SK-MEL-5 (cell line): Measurements from ENCODE around the gene HTT-AS. TPM values are rescaled to one million over a fixed set of nuclear protein-coding genes. Genes with fewer than 3 reads are reported as not detected.
"Not testable (repeated sequence)": the region's sequence is repeated elsewhere in the genome, so short reads cannot be mapped to it uniquely, and the experiment has no call there.

Experiments used
- DNase-seq: peaks from one replicate; pipeline ENCODE4 v3.0.0-alpha.2; 2016; ENCODE audit warnings: low read depth, low spot score
- in situ Hi-C: cut with HindIII; loops from 2 replicates; pipeline ENCODE4 v1.10.0; 2016; ENCODE audit warnings: low sequenced_read_pairs, high pct_unique_total_duplicates, low pct_unique_long_range_greater_than_20kb
- total RNA-seq: library from RNA; depleted of rRNA; stranded (reverse); fragments of >200 nt; shearing (Covaris generic); gene quantifications from 2 replicates; pipeline ENCODE4 v1.2.3, GENCODE V29; 2014

The HTT-AS gene
- total RNA-seq, 1 experiment from 2014 or later, result not detected

- in situ Hi-C loops, result no loop called here
- no peak for DNase-seq
Observed at GRCh38 chr4:3098346-3098745, 24.0 kb upstream of the HTT-AS start.

GRCh38 chr4:3096202-3096601 is 21.9 kb upstream of the HTT-AS start:
- in situ Hi-C loops, result no loop called here
- DNase-seq, result no peak

GRCh38 chr4:3094701-3095100 is 20.4 kb upstream of the HTT-AS start:
- in situ Hi-C loops, DNase-seq: not testable (repeated sequence)

GRCh38 chr4:3091464-3091863 is 17.1 kb upstream of the HTT-AS start:
- DNase-seq, result no peak
- in situ Hi-C loops, result no loop called here

- in situ Hi-C loops, result no loop called here
- no peak for DNase-seq
Observed at GRCh38 chr4:3087115-3087797, 12.9 kb upstream of the HTT-AS start.

GRCh38 chr4:3085948-3086670 is 11.8 kb upstream of the HTT-AS start:
- in situ Hi-C loops, result no loop called here

GRCh38 chr4:3083732-3084131 is 9.4 kb upstream of the HTT-AS start:
- DNase-seq, result no peak
- in situ Hi-C loops, result no loop called here

More at GRCh38 chr4:3085948-3086670, 11.8 kb upstream of the HTT-AS start:
- no peak for DNase-seq

- no peak for DNase-seq
- in situ Hi-C loops, result no loop called here
Observed at GRCh38 chr4:3082925-3083515, 8.7 kb upstream of the HTT-AS start.

- in situ Hi-C loops, result no loop called here
- no peak for DNase-seq
Observed at GRCh38 chr4:3079694-3080123, 5.4 kb upstream of the HTT-AS start.

- in situ Hi-C loops, result no loop called here
Observed at GRCh38 chr4:3077796-3078195, 3.5 kb upstream of the HTT-AS start.

GRCh38 chr4:3075652-3075981 is 1.3 kb upstream of the HTT-AS start:
- in situ Hi-C loops, result no loop called here
- DNase-seq, result no peak

More at GRCh38 chr4:3077796-3078195, 3.5 kb upstream of the HTT-AS start:
- DNase-seq, result no peak

- peak; percentile 54 for DNase-seq
- in situ Hi-C loops, result no loop called here
Observed at GRCh38 chr4:3074846-3075651, 711 bp upstream of the HTT-AS start.

- no peak for DNase-seq
- in situ Hi-C loops, result no loop called here
Observed at GRCh38 chr4:3073158-3074077, 920 bp downstream of the HTT-AS start.

- no peak for DNase-seq
- in situ Hi-C loops, result no loop called here
Observed at GRCh38 chr4:3071811-3072210, 2.5 kb downstream of the HTT-AS start.

- no peak for DNase-seq
- in situ Hi-C loops, result no loop called here
Observed at GRCh38 chr4:3070709-3071500, 3.4 kb downstream of the HTT-AS start.

GRCh38 chr4:3069661-3070199 is 4.6 kb downstream of the HTT-AS start:
- in situ Hi-C loops, result no loop called here
- DNase-seq, result no peak
